GM19455 (cell line): ENCODE data around the gene CCBE1.
"Not testable (repeated sequence)": the region's sequence is repeated elsewhere in the genome, so short reads cannot be mapped to it uniquely, and the experiment has no call there.

Source experiments
- ATAC-seq: cut with Tn5 transposase; IDR thresholded peaks from one replicate; pipeline ENCODE4 v1.9.1; 2021; ENCODE audit not compliant: unreplicated experiment

Gene CCBE1

GRCh38 chr18:59658941-59659340 is 38.3 kb downstream of the CCBE1 start:
- no peak for ATAC-seq

GRCh38 chr18:59657012-59657411 is 40.2 kb downstream of the CCBE1 start:
- ATAC-seq: peak; percentile 62

- ATAC-seq: no peak
Observed at GRCh38 chr18:59656373-59656887, 40.8 kb downstream of the CCBE1 start.

GRCh38 chr18:59655676-59656075 is 41.5 kb downstream of the CCBE1 start:
- no peak for ATAC-seq

GRCh38 chr18:59651071-59651470 is 46.2 kb downstream of the CCBE1 start:
- ATAC-seq: no peak

- no peak for ATAC-seq
Observed at GRCh38 chr18:59650266-59650820, 46.9 kb downstream of the CCBE1 start.

- ATAC-seq: no peak
Observed at GRCh38 chr18:59649591-59649990, 47.6 kb downstream of the CCBE1 start.

- not testable (repeated sequence) for ATAC-seq
Observed at GRCh38 chr18:59648469-59648868, 48.8 kb downstream of the CCBE1 start.

- ATAC-seq: no peak
Observed at GRCh38 chr18:59646963-59647307, 50.3 kb downstream of the CCBE1 start.

GRCh38 chr18:59646228-59646962 is 50.8 kb downstream of the CCBE1 start:
- no peak for ATAC-seq

- no peak for ATAC-seq
Observed at GRCh38 chr18:59643740-59644139, 53.5 kb downstream of the CCBE1 start.

GRCh38 chr18:59640721-59641120 is 56.5 kb downstream of the CCBE1 start:
- ATAC-seq: no peak

GRCh38 chr18:59639821-59640220 is 57.4 kb downstream of the CCBE1 start:
- no peak for ATAC-seq

- no peak for ATAC-seq
Observed at GRCh38 chr18:59639136-59639535, 58.1 kb downstream of the CCBE1 start.

- ATAC-seq: no peak
Observed at GRCh38 chr18:59633961-59634485, 63.2 kb downstream of the CCBE1 start.

- ATAC-seq: no peak
Observed at GRCh38 chr18:59633317-59633716, 63.9 kb downstream of the CCBE1 start.

- no peak for ATAC-seq
Observed at GRCh38 chr18:59631583-59632181, 65.5 kb downstream of the CCBE1 start.

GRCh38 chr18:59629894-59630293 is 67.3 kb downstream of the CCBE1 start:
- ATAC-seq: no peak

- ATAC-seq: no peak
Observed at GRCh38 chr18:59628995-59629394, 68.2 kb downstream of the CCBE1 start.

GRCh38 chr18:59627414-59627813 is 69.8 kb downstream of the CCBE1 start:
- no peak for ATAC-seq

GRCh38 chr18:59624369-59624765 is 72.9 kb downstream of the CCBE1 start:
- ATAC-seq: no peak
